C1 segment of cervical spinal cord (tissue), 14 donors: ENCODE results near the gene RASAL2.
"Not testable (repeated sequence)": the region's sequence is repeated elsewhere in the genome, so short reads cannot be mapped to it uniquely, and the experiment has no call there.

Experiments used
- DNase-seq, 14 donors: peaks; one replicate each; lab custom pipeline; 2025; lab: John Stamatoyannopoulos, UW

RASAL2 gene

GRCh38 chr1:178161516-178161915, 67.6 kb downstream of the RASAL2 start:
- DNase-seq, result no peak

GRCh38 chr1:178165196-178165595, 71.3 kb downstream of the RASAL2 start:
- no peak for DNase-seq

GRCh38 chr1:178166429-178167024, 72.6 kb downstream of the RASAL2 start:
- no peak for DNase-seq

GRCh38 chr1:178168536-178168935, 74.6 kb downstream of the RASAL2 start:
- no peak for DNase-seq

GRCh38 chr1:178169649-178170048, 75.7 kb downstream of the RASAL2 start:
- DNase-seq, result no peak

- DNase-seq, result no peak
Observed at GRCh38 chr1:178172939-178173338, 79.0 kb downstream of the RASAL2 start.

GRCh38 chr1:178174539-178174938, 80.6 kb downstream of the RASAL2 start:
- no peak for DNase-seq

- no peak for DNase-seq
Observed at GRCh38 chr1:178180405-178180804, 86.5 kb downstream of the RASAL2 start.

GRCh38 chr1:178183796-178184195, 89.9 kb downstream of the RASAL2 start:
- DNase-seq, result no peak

- DNase-seq, result no peak
Observed at GRCh38 chr1:178188306-178188705, 94.4 kb downstream of the RASAL2 start.

- DNase-seq, result peak in 2 of 14 donors; percentile 2 to 25
Observed at GRCh38 chr1:178189814-178190213, 95.9 kb downstream of the RASAL2 start.

GRCh38 chr1:178190881-178191280, 97.0 kb downstream of the RASAL2 start:
- DNase-seq, result no peak

GRCh38 chr1:178192686-178193085, 98.8 kb downstream of the RASAL2 start:
- DNase-seq, result peak in 5 of 14 donors; percentile 4 to 22 (median 14)

GRCh38 chr1:178196631-178197030, 102.7 kb downstream of the RASAL2 start:
- no peak for DNase-seq

- not testable (repeated sequence) for DNase-seq
Observed at GRCh38 chr1:178202095-178202494, 108.2 kb downstream of the RASAL2 start.

GRCh38 chr1:178202546-178202945, 108.6 kb downstream of the RASAL2 start:
- not testable (repeated sequence) for DNase-seq

GRCh38 chr1:178208269-178208856, 114.5 kb downstream of the RASAL2 start:
- not testable (repeated sequence) for DNase-seq

GRCh38 chr1:178209935-178210334, 116.0 kb downstream of the RASAL2 start:
- no peak for DNase-seq

- DNase-seq, result no peak
Observed at GRCh38 chr1:178218550-178218949, 124.6 kb downstream of the RASAL2 start.

GRCh38 chr1:178220094-178220493, 126.2 kb downstream of the RASAL2 start:
- DNase-seq, result no peak

GRCh38 chr1:178223289-178223688, 129.4 kb downstream of the RASAL2 start:
- DNase-seq, result no peak

GRCh38 chr1:178224358-178224757, 130.5 kb downstream of the RASAL2 start:
- DNase-seq, result no peak

GRCh38 chr1:178230881-178231409, 137.0 kb downstream of the RASAL2 start:
- no peak for DNase-seq
